HG03108 (cell line): ENCODE measurements around the gene UNC79.
"Not testable (repeated sequence)": the region's sequence is repeated elsewhere in the genome, so short reads cannot be mapped to it uniquely, and the experiment has no call there.

Experiments used
- ATAC-seq: cut with Tn5 transposase; IDR thresholded peaks from one replicate; pipeline ENCODE4 v1.9.1; 2021; ENCODE audit warnings: moderate library complexity; ENCODE audit not compliant: unreplicated experiment

The UNC79 gene

DNA sequence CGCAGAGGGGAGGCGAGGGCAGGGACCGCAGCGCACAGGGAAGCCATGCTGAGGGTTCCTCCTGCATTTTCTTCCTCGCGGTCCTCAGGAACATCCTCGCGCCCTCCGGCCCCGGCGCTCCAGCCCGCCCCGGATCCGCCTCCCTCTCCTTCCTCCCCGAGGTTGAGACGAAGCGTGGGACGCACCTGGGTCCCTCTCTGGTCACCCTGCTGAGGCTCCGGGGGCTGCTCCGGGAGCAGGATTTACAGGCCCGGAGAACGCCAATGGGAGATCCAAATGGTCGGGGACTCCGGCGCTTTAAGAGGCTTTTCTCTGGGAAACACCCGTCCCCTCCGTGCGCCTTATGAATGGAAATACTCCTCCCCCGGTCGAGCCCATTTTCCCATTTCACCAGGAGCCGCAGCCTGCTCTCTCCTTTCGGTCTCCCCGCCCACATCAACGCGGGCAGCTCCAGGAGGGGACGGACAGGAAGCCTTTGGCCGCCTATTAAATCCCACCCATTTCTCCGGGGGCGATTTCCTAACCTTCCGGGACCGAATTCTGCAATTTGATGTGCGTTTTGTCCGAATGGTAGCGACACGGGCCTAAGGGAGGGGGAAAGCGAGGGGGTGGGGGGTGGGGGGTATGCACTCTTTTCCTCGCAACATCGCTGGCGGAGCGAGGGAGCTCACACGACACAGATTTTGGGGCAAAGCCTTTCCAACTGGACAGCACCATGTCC lies at the start of gene UNC79:
UNC79 (plus strand) TSS at position 625 of the 721 bp plus-strand sequence; CDS start at position 716, 91 bp downstream.
- ATAC-seq = no peak

DNA sequence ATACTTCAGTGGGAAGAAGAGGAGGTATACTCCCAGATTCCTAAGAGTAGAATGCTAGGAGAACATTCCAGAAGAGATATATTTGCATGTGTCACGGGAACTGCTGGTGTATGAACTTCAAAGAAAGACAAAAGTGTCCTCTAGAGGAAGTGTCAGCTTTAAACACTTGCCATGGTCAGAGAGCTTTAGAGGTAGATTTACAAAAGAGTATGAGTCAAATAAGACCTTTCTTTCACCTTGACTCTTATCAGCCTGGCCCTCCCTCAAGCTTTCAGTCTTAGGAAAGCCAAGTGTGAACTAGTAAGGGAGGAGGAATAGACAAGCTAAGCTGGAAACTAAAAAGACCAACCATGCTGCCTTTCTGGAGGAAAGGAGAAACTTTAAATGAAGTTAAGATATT lies 49.1 kb upstream of the UNC79 start:
- peak; percentile 70 for ATAC-seq

DNA sequence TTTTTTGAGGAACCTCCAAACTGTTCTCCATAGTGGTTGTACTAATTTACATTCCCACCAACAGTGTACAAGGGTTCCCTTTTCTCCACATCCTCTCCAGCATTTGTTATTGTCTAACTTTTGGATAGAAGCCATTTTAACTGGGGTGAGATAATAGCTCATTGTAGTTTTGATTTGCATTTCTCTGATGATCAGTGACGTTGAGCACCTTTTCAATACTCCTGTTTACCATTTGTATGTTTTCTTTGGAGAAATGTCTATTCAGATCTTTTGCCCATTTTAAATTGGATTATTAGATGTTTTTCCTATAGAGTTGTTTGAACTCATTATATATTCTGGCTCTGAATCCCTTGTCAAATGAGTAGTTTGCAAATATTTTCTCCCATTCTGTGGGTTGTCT lies 46.5 kb upstream of the UNC79 start:
- ATAC-seq = not testable (repeated sequence)

DNA sequence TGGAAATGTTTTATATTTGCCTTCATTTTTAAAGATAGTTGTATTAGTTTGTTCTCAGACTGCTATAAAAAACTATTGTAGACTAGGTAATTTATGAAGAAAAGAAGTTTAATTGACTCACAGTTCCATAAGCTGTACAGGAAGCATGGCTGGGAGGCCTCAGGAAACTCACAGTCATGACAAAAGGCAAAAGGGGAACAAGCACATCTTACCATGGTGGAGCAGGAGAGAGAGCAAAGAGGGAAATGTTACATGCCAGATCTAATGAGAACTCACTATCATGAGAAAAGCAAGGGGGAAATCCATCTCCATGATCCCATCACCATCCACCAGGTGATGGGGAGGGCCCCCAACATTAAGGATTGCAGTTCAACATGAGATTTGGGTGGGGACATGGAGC lies 35.5 kb upstream of the UNC79 start:
- no peak for ATAC-seq

DNA sequence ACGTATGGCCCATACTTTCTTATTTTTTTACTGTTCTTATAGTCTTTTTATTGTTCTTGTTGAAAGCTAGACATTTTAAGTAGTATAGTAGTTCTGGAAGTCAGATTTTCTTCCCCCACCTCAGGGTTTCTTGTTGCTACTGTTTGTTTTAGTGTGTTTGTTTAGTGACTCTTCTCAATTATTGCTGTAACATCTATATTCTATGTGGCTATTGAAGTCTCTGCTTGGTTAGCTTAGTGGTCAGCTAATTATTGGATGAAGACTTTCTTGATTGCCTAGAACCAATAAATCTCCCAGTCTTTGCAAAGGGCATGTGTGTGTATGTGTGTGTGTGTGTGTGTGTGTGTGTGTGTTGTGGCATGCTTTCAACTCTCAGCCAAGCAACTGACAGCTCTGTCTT lies 34.3 kb upstream of the UNC79 start:
- no peak for ATAC-seq

DNA sequence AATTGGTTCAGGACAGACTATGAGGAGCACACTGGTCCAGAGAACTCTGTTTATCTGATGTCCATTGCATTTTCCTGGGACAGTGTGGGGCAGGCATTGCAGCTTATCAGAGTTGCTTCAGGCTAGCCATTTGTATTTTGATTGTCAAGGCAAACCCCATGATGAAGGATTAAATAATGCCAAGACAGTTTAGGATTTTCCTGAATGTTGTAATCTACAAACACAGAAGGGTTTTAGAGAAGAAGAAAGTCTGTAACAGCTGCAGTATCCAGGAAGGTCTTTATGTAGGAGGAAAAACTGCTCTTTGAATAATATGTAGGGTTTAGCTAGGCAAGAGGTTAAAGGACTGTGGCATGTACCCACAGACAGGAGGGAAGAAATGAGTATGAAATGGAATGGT lies 32.2 kb upstream of the UNC79 start:
- ATAC-seq = no peak

DNA sequence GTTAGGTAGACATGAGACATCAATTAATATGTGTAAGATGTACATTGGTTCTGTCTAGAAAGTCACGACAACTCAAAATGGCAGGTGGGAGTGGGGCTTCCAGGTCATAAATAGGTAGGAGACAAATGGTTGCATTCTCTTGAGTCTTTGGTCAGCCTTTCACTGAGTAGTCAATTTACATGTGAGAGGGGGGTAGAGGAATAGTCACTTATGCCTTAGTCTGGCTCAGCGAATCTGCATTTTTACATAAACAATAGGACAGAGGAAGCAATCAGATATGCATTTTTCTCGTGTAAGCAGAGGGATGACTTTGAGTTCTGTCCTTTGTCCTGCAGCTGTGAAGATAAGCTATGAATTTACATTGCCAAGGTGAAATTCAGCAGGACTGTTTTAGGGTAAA lies 27.8 kb upstream of the UNC79 start:
- ATAC-seq = no peak

DNA sequence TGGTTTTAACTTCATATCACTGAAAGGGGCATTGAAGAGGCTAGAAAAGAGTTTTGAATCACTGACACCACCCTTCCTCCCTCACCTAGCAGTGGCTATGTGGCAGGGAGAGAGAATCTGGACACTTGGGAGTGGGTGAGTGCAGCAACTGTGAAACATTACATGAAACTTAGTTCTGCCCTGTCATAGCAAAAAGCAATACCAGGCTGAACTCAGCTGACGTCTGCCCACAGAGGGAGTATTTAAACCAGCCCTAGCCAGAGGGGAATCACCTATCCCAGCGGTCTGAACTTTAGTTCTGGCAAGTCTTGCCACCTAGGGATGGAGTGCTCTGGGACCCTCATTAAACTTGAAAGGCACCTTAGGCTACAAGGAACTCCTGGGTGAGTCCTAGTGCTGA lies 20.7 kb upstream of the UNC79 start:
- ATAC-seq = no peak

DNA sequence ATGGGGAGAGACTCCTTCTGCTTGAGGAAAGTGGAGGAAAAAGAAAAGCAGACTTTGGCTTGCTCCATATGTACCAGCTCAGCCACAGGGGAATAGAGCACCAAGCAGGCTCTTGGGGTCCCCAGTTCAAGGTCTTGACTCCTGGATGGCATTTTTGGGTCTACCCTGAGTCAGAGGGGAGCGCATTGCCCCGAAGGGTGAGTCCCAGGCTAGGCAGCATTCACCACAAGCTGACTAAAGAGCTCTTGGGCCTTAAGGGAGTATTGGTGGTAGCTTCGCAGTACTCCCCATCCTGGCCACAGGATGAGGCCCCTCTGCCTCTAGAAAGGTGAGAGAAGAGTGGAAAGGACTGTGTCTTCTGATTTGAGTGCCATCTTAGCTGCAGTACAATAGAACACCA lies 19.8 kb upstream of the UNC79 start:
- no peak for ATAC-seq

DNA sequence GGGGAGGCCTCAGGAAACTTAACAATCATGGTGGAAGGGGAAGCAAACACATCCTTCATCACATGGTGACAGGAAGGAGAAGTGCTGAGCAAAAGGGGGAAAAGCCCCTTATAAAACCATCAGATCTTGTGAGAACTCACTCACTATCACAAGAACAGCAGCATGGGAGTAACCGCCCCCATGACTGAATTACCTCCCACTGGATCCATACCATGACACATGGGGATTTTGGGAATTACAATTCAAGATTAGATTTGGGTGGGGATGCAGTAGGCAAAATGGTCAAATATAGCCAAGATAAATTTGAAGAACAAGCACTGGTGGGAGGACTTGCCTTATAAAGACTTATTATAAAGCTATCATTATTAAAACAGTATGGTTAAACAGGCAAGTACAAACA lies 5.6 kb upstream of the UNC79 start:
- not testable (repeated sequence) for ATAC-seq

DNA sequence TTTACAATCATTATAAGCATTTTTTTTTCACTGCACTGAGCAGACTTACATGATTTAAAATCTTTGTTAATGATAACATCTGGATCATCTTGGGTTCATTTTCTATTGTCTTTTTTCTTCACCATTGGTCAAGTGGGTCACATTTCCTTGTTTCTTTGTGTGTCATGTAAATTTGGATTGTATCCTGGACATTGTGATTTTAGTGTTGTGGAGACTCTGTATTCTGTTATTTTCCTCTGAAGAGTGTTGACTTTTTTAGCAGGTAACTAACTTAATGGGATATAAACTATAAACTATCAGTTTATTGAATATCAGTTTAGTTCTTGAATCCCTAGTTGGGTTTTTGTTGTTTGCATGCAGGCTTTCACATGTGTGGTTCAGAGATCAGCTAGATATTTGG lies 4.0 kb upstream of the UNC79 start:
- ATAC-seq = no peak

DNA sequence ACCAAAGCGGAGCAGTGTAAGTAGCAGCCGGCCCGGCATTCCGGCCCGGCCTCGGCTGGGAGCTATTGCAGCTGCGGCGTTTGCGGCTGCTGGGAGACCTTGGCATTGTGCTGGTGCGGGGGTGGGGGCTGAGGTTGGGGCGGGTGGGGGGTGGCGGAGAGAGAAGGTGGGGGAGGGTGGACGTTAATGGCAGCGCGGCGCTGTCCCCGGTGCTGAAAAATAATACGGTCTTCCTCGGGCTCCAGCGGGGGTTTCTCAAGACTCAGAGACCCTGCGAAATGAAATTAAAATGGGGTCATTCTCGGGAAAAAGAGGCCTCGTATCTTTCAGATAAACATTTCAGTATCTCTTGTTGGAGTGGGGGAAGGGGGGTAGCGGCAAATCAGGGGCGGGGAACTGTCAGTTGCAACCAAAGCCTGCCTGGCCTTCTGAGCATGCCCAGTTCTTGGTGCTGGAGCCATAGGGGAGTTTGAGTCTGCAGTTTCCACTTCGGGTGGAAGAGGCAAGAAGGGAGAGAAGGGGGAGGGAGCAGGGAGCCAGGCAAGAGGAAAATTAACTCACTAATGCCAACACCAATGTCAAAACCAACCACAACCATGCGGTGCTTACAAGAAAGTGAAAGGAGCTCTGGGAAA lies 414 bp downstream of the UNC79 start:
- ATAC-seq = no peak

DNA sequence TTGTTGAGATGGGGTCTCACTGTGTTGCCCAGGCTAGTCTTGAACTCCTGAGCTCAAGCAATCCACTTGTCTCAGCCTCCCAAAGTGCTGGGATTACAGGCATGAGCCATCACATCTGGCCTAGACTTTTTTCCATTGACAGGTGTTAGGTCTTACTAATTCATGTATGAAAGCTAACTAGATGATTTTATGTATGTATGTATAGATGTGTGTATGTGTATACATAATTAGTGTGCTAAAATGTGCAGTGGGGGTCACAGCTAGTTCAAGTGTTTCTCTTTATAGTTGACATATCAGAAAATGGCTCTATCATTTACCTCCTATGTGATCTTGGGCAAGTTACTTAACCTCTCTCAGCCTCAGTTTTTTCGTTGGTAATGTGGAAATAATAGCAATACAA lies 23.5 kb downstream of the UNC79 start:
- no peak for ATAC-seq

DNA sequence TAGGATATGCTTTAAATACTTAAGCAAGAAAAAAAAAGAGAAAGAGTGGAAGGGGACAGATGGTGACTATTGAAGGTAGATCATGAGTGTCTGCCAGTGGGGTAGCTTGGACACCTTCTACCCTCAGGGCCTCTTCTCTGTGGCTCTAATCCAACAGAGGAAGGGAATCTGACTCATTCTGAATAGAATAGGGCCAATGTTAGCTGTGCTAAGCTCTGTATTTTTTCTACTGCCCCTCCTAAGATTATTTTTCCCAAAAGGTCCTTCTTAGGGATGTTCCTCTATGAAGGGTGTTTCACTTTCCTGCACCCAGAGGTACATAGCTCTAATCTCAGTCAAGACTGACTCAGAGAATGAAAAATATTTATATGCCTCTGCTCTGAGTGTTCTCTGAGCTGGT lies 25.6 kb downstream of the UNC79 start:
- no peak for ATAC-seq

DNA sequence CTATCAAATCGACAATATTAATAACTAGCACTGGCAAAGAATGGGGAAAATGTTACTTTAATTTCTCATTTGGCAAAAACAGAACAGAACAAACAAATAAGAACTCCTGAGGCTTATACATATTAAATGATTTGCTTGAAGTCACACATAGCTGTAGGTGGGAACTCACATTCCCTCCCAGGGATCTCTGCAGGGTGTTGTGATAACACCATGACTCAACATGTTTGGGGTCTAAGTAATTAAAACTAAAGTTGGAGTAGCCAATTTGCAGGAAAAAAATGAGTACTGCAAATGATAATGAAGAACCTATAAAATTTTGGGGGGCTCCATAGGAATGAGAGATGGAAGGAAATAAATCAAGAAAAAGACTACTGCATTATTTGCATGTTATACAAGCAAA lies 27.5 kb downstream of the UNC79 start:
- ATAC-seq = no peak

DNA sequence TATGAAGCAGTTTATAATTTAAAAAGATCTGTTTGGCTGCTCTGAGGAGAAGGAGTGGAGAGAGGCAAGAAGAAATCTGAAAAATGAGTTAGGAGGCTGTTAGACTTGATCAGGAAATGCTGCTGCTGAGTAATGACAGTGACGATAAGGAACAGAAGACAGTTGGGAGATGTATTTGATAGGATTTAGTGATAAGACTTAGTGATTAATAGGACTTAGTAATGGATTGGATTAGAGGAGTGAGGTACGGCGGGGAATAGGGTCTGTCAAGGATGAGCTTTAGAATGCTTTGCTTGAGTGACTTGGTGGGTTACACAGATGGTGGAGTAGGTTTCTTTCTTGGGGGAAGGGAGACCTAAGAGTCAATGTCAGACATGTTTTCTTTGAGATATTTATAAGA lies 31.7 kb downstream of the UNC79 start:
- ATAC-seq = no peak

DNA sequence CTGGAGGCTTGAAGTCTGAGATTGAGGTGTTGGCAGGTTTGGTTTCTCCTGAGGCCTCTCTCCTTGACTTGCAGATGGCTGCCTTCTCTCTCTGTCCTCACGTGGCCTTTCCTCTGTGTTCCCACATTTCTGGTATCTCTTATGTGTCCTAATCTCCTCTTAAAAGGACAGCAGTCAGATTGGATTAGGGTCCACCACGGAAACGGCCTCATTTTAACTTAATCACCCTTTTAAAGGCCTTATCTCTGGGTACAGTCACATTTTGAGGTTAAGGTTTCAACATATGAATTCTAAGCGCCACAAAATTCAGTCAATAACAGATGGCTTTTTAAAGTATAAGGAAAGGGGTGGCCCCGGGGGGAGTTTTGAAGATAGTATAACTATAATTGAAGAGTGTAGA lies 33.5 kb downstream of the UNC79 start:
- ATAC-seq = no peak

DNA sequence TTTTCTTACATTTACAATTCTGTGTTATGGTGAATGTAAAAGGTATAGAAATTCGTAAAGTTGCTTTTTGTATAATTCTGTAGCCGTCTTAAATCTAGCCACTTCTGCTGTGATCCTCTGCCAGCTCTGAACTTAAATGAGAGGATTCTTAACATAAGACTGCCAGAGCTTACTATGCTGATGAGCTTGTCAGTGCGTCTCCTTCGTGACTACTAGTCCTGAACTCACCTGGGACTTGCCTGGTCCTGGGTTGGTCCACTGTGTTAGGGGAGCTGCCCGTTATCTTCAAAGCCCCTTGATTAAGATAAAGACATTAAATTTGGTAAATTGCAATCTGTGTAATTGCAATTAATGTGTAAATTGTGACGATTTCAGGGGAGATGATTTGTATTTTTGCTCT lies 44.7 kb downstream of the UNC79 start:
- ATAC-seq = no peak

DNA sequence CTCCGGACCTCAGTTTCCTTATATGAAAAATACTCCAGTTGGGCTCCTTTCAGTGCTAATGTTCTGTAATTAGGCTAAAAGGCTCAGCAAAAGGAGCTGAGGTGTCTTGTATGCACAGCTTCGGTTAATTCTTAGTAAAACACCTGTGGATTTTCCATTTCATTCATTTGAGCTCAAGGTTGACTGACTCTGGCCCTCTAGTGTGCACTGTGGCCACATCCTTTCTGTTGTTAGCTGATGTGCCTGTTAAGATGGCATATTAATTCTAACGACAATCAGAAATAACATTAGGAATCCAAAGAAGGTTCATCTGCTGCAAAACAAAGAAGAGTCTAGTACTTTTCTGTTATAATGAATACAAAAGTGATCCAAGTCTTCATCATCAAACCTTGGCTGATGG lies 45.6 kb downstream of the UNC79 start:
- ATAC-seq = no peak

DNA sequence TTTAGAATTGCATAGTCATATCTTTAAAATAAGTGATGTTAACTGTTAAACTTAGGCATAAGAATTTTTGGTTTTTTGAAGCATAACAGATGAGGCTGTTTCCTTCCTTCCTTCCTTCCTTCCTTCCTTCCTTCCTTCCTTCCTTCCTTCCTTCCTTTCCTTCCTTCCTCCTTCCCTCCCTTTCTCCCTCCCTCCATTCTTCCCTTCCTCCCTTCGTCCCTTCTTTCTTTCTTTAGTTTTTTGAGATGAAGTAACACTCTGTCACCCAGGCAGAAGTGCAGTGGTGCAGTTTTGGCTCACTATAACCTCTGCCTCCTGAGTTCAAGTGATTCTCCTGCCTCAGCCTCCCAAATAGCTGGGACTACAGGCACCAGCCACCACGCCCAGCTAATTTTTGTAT lies 48.3 kb downstream of the UNC79 start:
- ATAC-seq = not testable (repeated sequence)

DNA sequence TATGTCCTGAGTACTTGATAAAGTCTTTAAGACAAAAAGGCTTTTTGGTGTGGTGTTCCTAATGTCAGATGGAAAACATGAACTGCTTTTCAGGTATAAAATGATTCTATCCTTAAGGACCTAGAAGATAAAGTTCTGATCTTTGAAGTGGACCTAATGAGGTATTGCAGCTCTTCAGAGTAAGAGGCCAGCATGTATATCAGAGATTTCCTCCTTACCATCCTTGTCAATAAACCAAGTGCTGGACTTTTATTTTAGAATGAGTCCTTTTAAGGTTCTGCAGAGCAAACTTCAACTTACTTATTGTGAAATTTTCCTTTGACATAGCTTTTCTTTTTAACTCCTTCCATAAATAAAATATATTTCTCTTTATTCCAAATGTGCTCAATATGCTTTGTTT lies 50.1 kb downstream of the UNC79 start:
- no peak for ATAC-seq

DNA sequence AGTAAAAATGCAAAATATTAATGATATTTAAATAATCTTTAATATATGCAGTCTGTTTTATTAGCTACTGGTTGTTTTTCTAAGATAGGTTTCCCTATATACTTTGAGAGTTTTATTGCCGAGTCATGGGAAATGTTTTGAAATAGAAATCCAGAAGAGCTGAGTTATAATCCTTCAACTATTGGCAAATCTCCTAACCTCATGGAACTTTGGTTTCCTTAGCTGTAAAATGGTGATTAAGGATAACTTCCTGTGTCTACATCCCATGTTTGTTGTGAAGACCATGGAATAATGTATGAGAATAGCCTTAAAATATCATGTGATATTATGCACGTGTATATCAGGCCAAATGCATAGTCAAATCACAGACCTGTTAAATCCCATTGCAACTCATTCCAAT lies 51.0 kb downstream of the UNC79 start:
- no peak for ATAC-seq

DNA sequence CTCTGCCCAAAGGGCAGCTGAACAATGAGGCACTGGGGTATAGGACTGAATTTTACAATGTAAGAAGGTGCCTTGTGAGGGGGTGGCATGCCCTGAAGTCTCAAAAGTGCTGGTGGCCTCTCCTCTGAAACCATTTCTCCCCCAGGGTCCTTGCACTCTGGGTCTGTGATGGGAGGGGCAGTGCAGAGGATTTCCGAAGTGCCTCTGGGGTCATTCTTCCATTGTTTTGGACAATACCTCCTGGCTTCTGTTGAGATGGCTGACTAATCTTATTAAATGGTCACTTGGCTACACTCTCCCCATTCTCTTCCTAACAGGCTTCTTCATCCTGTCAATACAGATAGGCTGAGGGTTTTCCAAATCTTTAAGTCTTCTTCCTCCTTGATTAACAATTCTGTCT lies 59.3 kb downstream of the UNC79 start:
- no peak for ATAC-seq
